ENCODE measurements around the gene TTLL7. TPM values are rescaled to one million over a fixed set of nuclear protein-coding genes. Genes with fewer than 3 reads are reported as not detected.
"Not testable (repeated sequence)": the region's sequence is repeated elsewhere in the genome, so short reads cannot be mapped to it uniquely, and the experiment has no call there.

The TTLL7 gene
- total RNA-seq, 1 experiment from 2014 or later = 15.5 TPM

- peak; percentile 46 for DNase-seq (ENCODE audit: low read depth)
Measured at GRCh38 chr1:83931658-83932253, 67.2 kb downstream of the TTLL7 start.

GRCh38 chr1:83929184-83929583 is 69.7 kb downstream of the TTLL7 start:
- DNase-seq (ENCODE audit: low read depth) = no peak

- no peak for DNase-seq (ENCODE audit: low read depth)
Measured at GRCh38 chr1:83928396-83928795, 70.5 kb downstream of the TTLL7 start.

- DNase-seq (ENCODE audit: low read depth) = no peak
Measured at GRCh38 chr1:83927701-83928100, 71.2 kb downstream of the TTLL7 start.

GRCh38 chr1:83927061-83927460 is 71.9 kb downstream of the TTLL7 start:
- no peak for DNase-seq (ENCODE audit: low read depth)

GRCh38 chr1:83923553-83923952 is 75.4 kb downstream of the TTLL7 start:
- no peak for DNase-seq (ENCODE audit: low read depth)

GRCh38 chr1:83922431-83922830 is 76.5 kb downstream of the TTLL7 start:
- no peak for DNase-seq (ENCODE audit: low read depth)

- no peak for DNase-seq (ENCODE audit: low read depth)
Measured at GRCh38 chr1:83920320-83920719, 78.6 kb downstream of the TTLL7 start.

- no peak for DNase-seq (ENCODE audit: low read depth)
Measured at GRCh38 chr1:83919872-83920271, 79.1 kb downstream of the TTLL7 start.

- DNase-seq (ENCODE audit: low read depth) = no peak
Measured at GRCh38 chr1:83918688-83919285, 80.1 kb downstream of the TTLL7 start.

GRCh38 chr1:83917959-83918358 is 81.0 kb downstream of the TTLL7 start:
- no peak for DNase-seq (ENCODE audit: low read depth)

GRCh38 chr1:83916094-83916493 is 82.8 kb downstream of the TTLL7 start:
- DNase-seq (ENCODE audit: low read depth) = not testable (repeated sequence)

GRCh38 chr1:83912876-83913275 is 86.1 kb downstream of the TTLL7 start:
- no peak for DNase-seq (ENCODE audit: low read depth)

- DNase-seq (ENCODE audit: low read depth) = no peak
Measured at GRCh38 chr1:83910461-83910860, 88.5 kb downstream of the TTLL7 start.

- no peak for DNase-seq (ENCODE audit: low read depth)
Measured at GRCh38 chr1:83909687-83910086, 89.2 kb downstream of the TTLL7 start.

GRCh38 chr1:83905315-83905907 is 93.5 kb downstream of the TTLL7 start:
- no peak for DNase-seq (ENCODE audit: low read depth)

- peak; percentile 79 for DNase-seq (ENCODE audit: low read depth)
Measured at GRCh38 chr1:83901547-83902155, 97.3 kb downstream of the TTLL7 start.

- DNase-seq (ENCODE audit: low read depth) = peak; percentile 46
Measured at GRCh38 chr1:83900524-83900923, 98.4 kb downstream of the TTLL7 start.

- DNase-seq (ENCODE audit: low read depth) = no peak
Measured at GRCh38 chr1:83897516-83897915, 101.4 kb downstream of the TTLL7 start.

GRCh38 chr1:83896299-83896698 is 102.6 kb downstream of the TTLL7 start:
- DNase-seq (ENCODE audit: low read depth) = no peak

- peak; percentile 40 for DNase-seq (ENCODE audit: low read depth)
Measured at GRCh38 chr1:83889707-83890106, 109.2 kb downstream of the TTLL7 start.

- no peak for DNase-seq (ENCODE audit: low read depth)
Measured at GRCh38 chr1:83887483-83887882, 111.4 kb downstream of the TTLL7 start.

- no peak for DNase-seq (ENCODE audit: low read depth)
Measured at GRCh38 chr1:83883979-83884378, 115.0 kb downstream of the TTLL7 start.

Measured in Daoy (cell line).